NCI-H2107 treated with DMSO at 0.1 percent for 48 hours (cell line): ENCODE data around the gene GPR82.
"Not testable (repeated sequence)": the region's sequence is repeated elsewhere in the genome, so short reads cannot be mapped to it uniquely, and the experiment has no call there.

Experiments used
- DNase-seq: peaks from one replicate; lab custom pipeline; 2025; ENCODE audit not compliant: unreplicated experiment; lab: John Stamatoyannopoulos, UW

GPR82 gene

GRCh38 chrX:41723826-41724225, at the start of gene GPR82:
GPR82 (plus strand) TSS chrX:41724181; CDS start chrX:41727027, 2,846 bp downstream.
- DNase-seq: no peak

- DNase-seq: not testable (repeated sequence)
Observed at GRCh38 chrX:41676361-41676760, 47.6 kb upstream of the GPR82 start.

- no peak for DNase-seq
Observed at GRCh38 chrX:41677183-41678060, 46.6 kb upstream of the GPR82 start.

GRCh38 chrX:41684138-41684537, 39.8 kb upstream of the GPR82 start:
- no peak for DNase-seq

GRCh38 chrX:41684940-41685339, 39.0 kb upstream of the GPR82 start:
- no peak for DNase-seq

- no peak for DNase-seq
Observed at GRCh38 chrX:41686788-41687187, 37.2 kb upstream of the GPR82 start.

- no peak for DNase-seq
Observed at GRCh38 chrX:41688156-41688555, 35.8 kb upstream of the GPR82 start.

GRCh38 chrX:41688835-41689234, 35.1 kb upstream of the GPR82 start, which contains the start of gene GPR34:
GPR34 (plus strand) TSS chrX:41688973; CDS start chrX:41695634, 6,661 bp downstream.
- DNase-seq: no peak

GRCh38 chrX:41689711-41690110, 34.3 kb upstream of the GPR82 start:
- no peak for DNase-seq

GRCh38 chrX:41692162-41692749, 31.7 kb upstream of the GPR82 start:
- DNase-seq: no peak

GRCh38 chrX:41693024-41693423, 31.0 kb upstream of the GPR82 start:
- no peak for DNase-seq

GRCh38 chrX:41695426-41695825, 28.6 kb upstream of the GPR82 start:
- DNase-seq: no peak

GRCh38 chrX:41703574-41704029, 20.4 kb upstream of the GPR82 start:
- DNase-seq: no peak

GRCh38 chrX:41705042-41705441, 18.9 kb upstream of the GPR82 start:
- no peak for DNase-seq

GRCh38 chrX:41705680-41706374, 18.2 kb upstream of the GPR82 start:
- DNase-seq: no peak

GRCh38 chrX:41707218-41707617, 16.8 kb upstream of the GPR82 start:
- DNase-seq: no peak

GRCh38 chrX:41708486-41708885, 15.5 kb upstream of the GPR82 start:
- DNase-seq: no peak

GRCh38 chrX:41711021-41711667, 12.8 kb upstream of the GPR82 start:
- DNase-seq: no peak

- DNase-seq: no peak
Observed at GRCh38 chrX:41716222-41716621, 7.8 kb upstream of the GPR82 start.

GRCh38 chrX:41716767-41717473, 7.1 kb upstream of the GPR82 start:
- DNase-seq: no peak
